ENCODE measurements around the gene GPR141.

GRCh38 chr7:37768611-37769010 lies 85.0 kb downstream of the GPR141 start:
- TF ChIP-seq EP300 (IDR thresholded peaks at IDR 0.05) (no peak), CTCF (IDR thresholded peaks at IDR 0.05) (no peak)

All from sigmoid colon (tissue), 4 donors.